K562 (cell line): ENCODE data around the gene BAIAP3. TPM values are rescaled to one million over a fixed set of nuclear protein-coding genes. Genes with fewer than 3 reads are reported as not detected.

ENCODE experiments used
- CAMTA2 ChIP-seq: fragments of 250-450 bp; sonication (Bioruptor Pico); conservative IDR thresholded peaks from 2 replicates; pipeline ENCODE4 v1.5.1; 2022
- CHAMP1 ChIP-seq: fragments of 450-650 bp; IDR thresholded peaks from 2 replicates; pipeline ENCODE4 v1.6.1; 2016; ENCODE audit warnings: mild to moderate bottlenecking
- COPS2 ChIP-seq: fragments of 450-650 bp; conservative IDR thresholded peaks from 2 replicates; pipeline ENCODE4 v1.6.1; 2016; ENCODE audit warnings: mild to moderate bottlenecking, moderate library complexity
- CSDE1 ChIP-seq, 2 experiments: fragments of 450-650 bp; IDR thresholded peaks; 2 replicates each; pipeline ENCODE4 v1.6.1; 2016; ENCODE audit warnings: mild to moderate bottlenecking in 1 of 2
- E2F3 ChIP-seq: fragments of 250-450 bp; sonication (Bioruptor Pico); IDR thresholded peaks from 2 replicates; pipeline ENCODE4 v1.4.0; 2020; ENCODE audit warnings: mild to moderate bottlenecking
- ELF1 ChIP-seq: fragments of 200-800 bp; sonication (Bioruptor generic); IDR thresholded peaks from 2 replicates; pipeline ENCODE4 v1.6.1; 2016; ENCODE audit warnings: missing genetic modification characterization, missing compliant biosample characterization
- FOXA1 ChIP-seq: fragments of 450-650 bp; IDR thresholded peaks from 2 replicates; pipeline ENCODE4 v1.6.1; 2016; ENCODE audit warnings: mild to moderate bottlenecking, borderline replicate concordance
- HDAC2 ChIP-seq: fragments of 450-650 bp; IDR thresholded peaks from 2 replicates; pipeline ENCODE4 v1.6.1; 2016; ENCODE audit warnings: mild to moderate bottlenecking
- HMBOX1 ChIP-seq: sonication (generic); IDR thresholded peaks from 2 replicates; pipeline ENCODE4 v1.6.1; 2016
- MAX ChIP-seq: sonication (generic); formaldehyde crosslinking; IDR thresholded peaks from 2 replicates; pipeline ENCODE4 v1.9.0; 2022; ENCODE audit warnings: mild to moderate bottlenecking, missing genetic modification reagents
- MAZ ChIP-seq, 2 experiments: fragments of 450-650 bp in 1 of 2; sonication (generic) in 1 of 2; formaldehyde crosslinking; IDR thresholded peaks in 1 of 2; conservative IDR thresholded peaks in 1 of 2; 2 replicates each; pipeline versions ENCODE4 v1.4.0 to v1.5.0; 2020; ENCODE audit warnings: mild to moderate bottlenecking in 1 of 2, missing genetic modification reagents in 1 of 2
- NEUROD1 ChIP-seq: fragments of 150-350 bp; IDR thresholded peaks from 2 replicates; pipeline ENCODE4 v1.6.1; 2014; ENCODE audit warnings: borderline replicate concordance, low read length, low read depth; ENCODE audit not compliant: partially characterized antibody
- PBX2 ChIP-seq, 2 experiments: IDR thresholded peaks in 1 of 2; conservative IDR thresholded peaks in 1 of 2; 2 replicates each; pipeline ENCODE4 v1.6.1; 2016; ENCODE audit warnings: low read depth in 2 of 2, mild to moderate bottlenecking in 1 of 2, missing compliant biosample characterization in 1 of 2, missing genetic modification characterization in 1 of 2, moderate library complexity in 1 of 2
- POLR2G ChIP-seq: fragments of 200-400 bp; formaldehyde crosslinking; IDR thresholded peaks from 2 replicates; pipeline ENCODE4 v1.6.1; 2017; ENCODE audit warnings: low read depth, mild to moderate bottlenecking, antibody characterized with exemption, low read length, moderate library complexity
- PREB ChIP-seq: sonication (generic); formaldehyde crosslinking; IDR thresholded peaks from 2 replicates; pipeline ENCODE4 v1.8.1; 2023; ENCODE audit warnings: mild to moderate bottlenecking, missing genetic modification reagents
- SIN3B ChIP-seq: fragments of 450-650 bp; IDR thresholded peaks from 2 replicates; pipeline ENCODE4 v1.6.1; 2017; ENCODE audit warnings: low read depth, mild to moderate bottlenecking, moderate library complexity
- TAF7 ChIP-seq: fragments of 450-650 bp; IDR thresholded peaks from 2 replicates; pipeline ENCODE4 v1.6.1; 2016; ENCODE audit warnings: missing genetic modification characterization, missing compliant biosample characterization
- TBL1XR1 ChIP-seq, 2 experiments: IDR thresholded peaks; 2 replicates each; pipeline ENCODE4 v1.6.1; 2012; ENCODE audit warnings: improper control_type of control experiment in 2 of 2, low read length in 2 of 2, mild to moderate bottlenecking in 1 of 2
- XRCC4 ChIP-seq: IDR thresholded peaks from one replicate; pipeline ENCODE4 v1.6.1; 2011; ENCODE audit not compliant: insufficient read depth, insufficient read length; ENCODE audit errors: extremely low read depth
- ZNF217 ChIP-seq: sonication (generic); formaldehyde crosslinking; IDR thresholded peaks from 2 replicates; pipeline ENCODE4 v1.8.0; 2022; ENCODE audit warnings: mild to moderate bottlenecking, missing genetic modification reagents
- polyA plus RNA-seq, 8 experiments: library from polyadenylated mRNA; depleted of rRNA in 4 of 8; stranded (reverse) in 5 of 8; unstranded in 3 of 8; fragments of >200 nt; fragmentation: Nextera tagmentation in 2 of 8; fragmentation: Illumina TruSeq in 1 of 8; extraction: Ambion mirVana in 2 of 8; extraction: Trizol in 1 of 8; gene quantifications; 2 replicates each; pipeline versions ENCODE4 v1.2.1 to v1.2.3, GENCODE V29; 2011 to 2014; ENCODE audit warnings: inconsistent platforms in 1 of 8, missing spikeins in 1 of 8
- total RNA-seq, 7 experiments: library from RNA; depleted of rRNA in 6 of 7; stranded (reverse); fragments of >200 nt in 6 of 7; fragmentation: Illumina TruSeq in 2 of 7; extraction: Trizol in 2 of 7; gene quantifications; 2 replicates each; pipeline versions ENCODE4 v1.2.1 to v1.2.3, GENCODE V29; 2011 to 2021; ENCODE audit warnings: low replicate concordance in 1 of 7

The BAIAP3 gene
- total and polyA plus RNA-seq, 9 of the 15 experiments (the other 6 are each of a cell fraction or from before 2014, with no cell fraction given), result 0.03 to 4.5 (median 0.57) TPM; not detected in 1

- TF ChIP-seq HMBOX1 (no peak), PBX2 (CRISPR knock-in tag; IDR thresholded peaks at IDR 0.05; ENCODE audit: low read depth) (no peak), PBX2 (tag; conservative IDR thresholded peaks at IDR 0.05; ENCODE audit: low read depth) (no peak), HDAC2 (0 out of 2 replicates have a peak, but pooled peaks have one; percentile 20), NEUROD1 (no peak), CSDE1 (IDR thresholded peaks at IDR 0.05) (no peak), CAMTA2 (CRISPR knock-in tag) (no peak), E2F3 (CRISPR knock-in tag) (no peak), MAZ (CRISPR knock-in tag; conservative IDR thresholded peaks at IDR 0.05 in 1 of 2, IDR thresholded peaks at IDR 0.05 in 1 of 2) (peak; percentile 66 to 73; a peak in 3 of 4 replicates), TBL1XR1 (IDR thresholded peaks at IDR 0.05; ENCODE audit: low read length in 2 of 2) (no peak), SIN3B (no peak), POLR2G (0 out of 2 replicates have a peak, but pooled peaks have one; percentile 30), ELF1 (tag) (no peak), MAX (CRISPR knock-in tag) (peak; percentile 37; the same call in 1 of the 2 replicates), CHAMP1 (no peak), TAF7 (tag) (no peak), COPS2 (no peak), PREB (CRISPR knock-in tag) (no peak), ZNF217 (CRISPR knock-in tag) (no peak), FOXA1 (no peak), XRCC4 (no peak)
These were observed 34.2 kb upstream of the BAIAP3 start (continued) for GRCh38 chr16:1299012-1299867.
